ENCODE results near the gene OSBPL6. TPM values are rescaled to one million over a fixed set of nuclear protein-coding genes. Genes with fewer than 3 reads are reported as not detected.

Gene OSBPL6
- total RNA-seq, 1 donor from 2014 or later = 5.3 TPM

GRCh38 chr2:178251151-178251955, 57.0 kb downstream of the OSBPL6 start:
- H3K27me3 ChIP-seq (ENCODE audit: control insufficient read depth, insufficient read depth, low read length) = no peaks in the 10 kb centered on the region
- H3K4me3 ChIP-seq (ENCODE audit: low read depth, low read length) = no peak overlapping the region
- H3K36me3 ChIP-seq (ENCODE audit: control insufficient read depth, insufficient read depth, low read length) = no peaks in the 10 kb centered on the region
- FAIRE-seq = no peak
- TF ChIP-seq CTCF (IDR thresholded peaks at IDR 0.05; ENCODE audit: insufficient read depth, low read length, severe bottlenecking) = no peak
- no peak for DNase-seq (ENCODE audit: low read depth)

GRCh38 chr2:178256382-178257042, 62.2 kb downstream of the OSBPL6 start:
- Histone ChIP-seq H3K4me3 (ENCODE audit: low read depth, low read length) (no peak overlapping the region), H3K36me3 (ENCODE audit: control insufficient read depth, insufficient read depth, low read length) (no peaks in the 10 kb centered on the region), H3K27me3 (ENCODE audit: control insufficient read depth, insufficient read depth, low read length) (no peaks in the 10 kb centered on the region)
- no peak for TF ChIP-seq CTCF (IDR thresholded peaks at IDR 0.05; ENCODE audit: insufficient read depth, low read length, severe bottlenecking)
- FAIRE-seq (no peak), DNase-seq (ENCODE audit: low read depth) (no peak)

- no peaks in the 10 kb centered on the region for H3K36me3 ChIP-seq (ENCODE audit: control insufficient read depth, insufficient read depth, low read length)
- TF ChIP-seq CTCF (IDR thresholded peaks at IDR 0.05; ENCODE audit: insufficient read depth, low read length, severe bottlenecking) = no peak
- FAIRE-seq = no peak
- DNase-seq (ENCODE audit: low read depth) = no peak
- no peaks in the 10 kb centered on the region for H3K27me3 ChIP-seq (ENCODE audit: control insufficient read depth, insufficient read depth, low read length)
- H3K4me3 ChIP-seq (ENCODE audit: low read depth, low read length) = no peak overlapping the region
These were observed 62.8 kb downstream of the OSBPL6 start for GRCh38 chr2:178257127-178257526.

- Histone ChIP-seq H3K27me3 (ENCODE audit: control insufficient read depth, insufficient read depth, low read length) (no peaks in the 10 kb centered on the region), H3K4me3 (ENCODE audit: low read depth, low read length) (no peak overlapping the region), H3K36me3 (ENCODE audit: control insufficient read depth, insufficient read depth, low read length) (no peaks in the 10 kb centered on the region)
- DNase-seq (ENCODE audit: low read depth) = peak; percentile 47
- peak; percentile 62 for FAIRE-seq
- no peak for TF ChIP-seq CTCF (IDR thresholded peaks at IDR 0.05; ENCODE audit: insufficient read depth, low read length, severe bottlenecking)
These were observed 64.6 kb downstream of the OSBPL6 start for GRCh38 chr2:178258916-178259315.

- no peak for DNase-seq (ENCODE audit: low read depth)
- no peaks in the 10 kb centered on the region for H3K27me3 ChIP-seq (ENCODE audit: control insufficient read depth, insufficient read depth, low read length)
- no peak overlapping the region for H3K4me3 ChIP-seq (ENCODE audit: low read depth, low read length)
- H3K36me3 ChIP-seq (ENCODE audit: control insufficient read depth, insufficient read depth, low read length) = no peaks in the 10 kb centered on the region
- no peak for TF ChIP-seq CTCF (IDR thresholded peaks at IDR 0.05; ENCODE audit: insufficient read depth, low read length, severe bottlenecking)
- FAIRE-seq = no peak
These were observed 69.0 kb downstream of the OSBPL6 start for GRCh38 chr2:178263159-178263860.
